Measurements from ENCODE around the gene CCDC138.

CCDC138 gene

DNA sequence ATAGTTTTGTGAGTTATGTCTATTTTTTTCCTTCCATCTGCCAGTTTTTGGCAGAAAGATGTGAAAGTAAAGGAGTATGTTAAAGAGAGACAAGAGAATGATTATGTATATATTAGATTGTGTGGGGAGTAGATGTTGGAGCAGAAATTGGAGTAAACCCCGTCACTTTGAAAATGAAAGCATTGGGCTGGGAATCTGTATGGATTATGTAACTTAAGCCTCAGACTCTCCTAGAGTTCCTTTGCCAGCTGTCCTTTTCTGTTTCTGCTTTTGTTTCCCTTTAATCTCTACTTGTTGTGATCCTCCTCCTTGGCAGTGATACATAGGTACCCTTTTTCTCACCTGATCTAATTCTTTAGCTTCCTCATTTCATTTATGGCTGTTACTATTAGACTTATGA is 19.2 kb downstream of the CCDC138 start:
- no peak for TF ChIP-seq ZFP3 (CRISPR knock-in tag; IDR thresholded peaks at IDR 0.05)
- no peak for TF ChIP-seq ZC3H10 (CRISPR knock-in tag; IDR thresholded peaks at IDR 0.05)
- TF ChIP-seq OSR1 (CRISPR knock-in tag; IDR thresholded peaks at IDR 0.05): no peak
- ATAC-seq: peak; percentile 30; the same call in 1 of the 3 replicates

GRCh38 chr2:108806371-108807113 is 20.0 kb downstream of the CCDC138 start:
- TF ChIP-seq CSDC2 (CRISPR knock-in tag; IDR thresholded peaks at IDR 0.05) (no peak), CSRNP3 (CRISPR knock-in tag; IDR thresholded peaks at IDR 0.05) (no peak), TCF4 (CRISPR knock-in tag; IDR thresholded peaks at IDR 0.05; ENCODE audit: borderline replicate concordance) (peak; percentile 19; the same call in 1 of the 2 replicates), ISL1 (CRISPR knock-in tag; IDR thresholded peaks at IDR 0.05) (peak; percentile 18; the same call in 1 of the 2 replicates)
- ATAC-seq: peak; percentile 39; the same call in 1 of the 3 replicates

GRCh38 chr2:108809936-108810335 is 23.4 kb downstream of the CCDC138 start:
- TF ChIP-seq BACH2 (CRISPR knock-in tag; IDR thresholded peaks at IDR 0.05; ENCODE audit: borderline replicate concordance) (no peak), GLIS3 (CRISPR knock-in tag; IDR thresholded peaks at IDR 0.05) (no peak), TOX (CRISPR knock-in tag; IDR thresholded peaks at IDR 0.05; ENCODE audit: borderline replicate concordance) (no peak), ZNF8 (CRISPR knock-in tag; IDR thresholded peaks at IDR 0.05) (no peak), ZC3H10 (CRISPR knock-in tag; IDR thresholded peaks at IDR 0.05) (no peak), CSDC2 (CRISPR knock-in tag; IDR thresholded peaks at IDR 0.05) (no peak), PPARA (CRISPR knock-in tag; IDR thresholded peaks at IDR 0.05; ENCODE audit: borderline replicate concordance) (no peak), TCF4 (CRISPR knock-in tag; IDR thresholded peaks at IDR 0.05; ENCODE audit: borderline replicate concordance) (no peak), ARNTL (CRISPR knock-in tag; IDR thresholded peaks at IDR 0.05; ENCODE audit: borderline replicate concordance, low read depth) (no peak), RARB (CRISPR knock-in tag; IDR thresholded peaks at IDR 0.05) (no peak), SNAI2 (CRISPR knock-in tag; IDR thresholded peaks at IDR 0.05) (no peak), OSR1 (CRISPR knock-in tag; IDR thresholded peaks at IDR 0.05) (no peak), ISL1 (CRISPR knock-in tag; IDR thresholded peaks at IDR 0.05) (no peak), ESRRG (CRISPR knock-in tag; IDR thresholded peaks at IDR 0.05) (no peak), ZNF70 (CRISPR knock-in tag; IDR thresholded peaks at IDR 0.05) (no peak), ZFP30 (CRISPR knock-in tag; IDR thresholded peaks at IDR 0.05) (no peak), CREB5 (CRISPR knock-in tag; IDR thresholded peaks at IDR 0.05; ENCODE audit: low read depth) (no peak)
- TF ChIP-seq, protein P1, sequence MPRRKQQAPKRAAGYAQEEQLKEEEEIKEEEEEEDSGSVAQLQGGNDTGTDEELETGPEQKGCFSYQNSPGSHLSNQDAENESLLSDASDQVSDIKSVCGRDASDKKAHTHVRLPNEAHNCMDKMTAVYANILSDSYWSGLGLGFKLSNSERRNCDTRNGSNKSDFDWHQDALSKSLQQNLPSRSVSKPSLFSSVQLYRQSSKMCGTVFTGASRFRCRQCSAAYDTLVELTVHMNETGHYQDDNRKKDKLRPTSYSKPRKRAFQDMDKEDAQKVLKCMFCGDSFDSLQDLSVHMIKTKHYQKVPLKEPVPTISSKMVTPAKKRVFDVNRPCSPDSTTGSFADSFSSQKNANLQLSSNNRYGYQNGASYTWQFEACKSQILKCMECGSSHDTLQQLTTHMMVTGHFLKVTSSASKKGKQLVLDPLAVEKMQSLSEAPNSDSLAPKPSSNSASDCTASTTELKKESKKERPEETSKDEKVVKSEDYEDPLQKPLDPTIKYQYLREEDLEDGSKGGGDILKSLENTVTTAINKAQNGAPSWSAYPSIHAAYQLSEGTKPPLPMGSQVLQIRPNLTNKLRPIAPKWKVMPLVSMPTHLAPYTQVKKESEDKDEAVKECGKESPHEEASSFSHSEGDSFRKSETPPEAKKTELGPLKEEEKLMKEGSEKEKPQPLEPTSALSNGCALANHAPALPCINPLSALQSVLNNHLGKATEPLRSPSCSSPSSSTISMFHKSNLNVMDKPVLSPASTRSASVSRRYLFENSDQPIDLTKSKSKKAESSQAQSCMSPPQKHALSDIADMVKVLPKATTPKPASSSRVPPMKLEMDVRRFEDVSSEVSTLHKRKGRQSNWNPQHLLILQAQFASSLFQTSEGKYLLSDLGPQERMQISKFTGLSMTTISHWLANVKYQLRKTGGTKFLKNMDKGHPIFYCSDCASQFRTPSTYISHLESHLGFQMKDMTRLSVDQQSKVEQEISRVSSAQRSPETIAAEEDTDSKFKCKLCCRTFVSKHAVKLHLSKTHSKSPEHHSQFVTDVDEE (CRISPR knock-in tag; IDR thresholded peaks at IDR 0.05): no peak
- TF ChIP-seq, protein P2, sequence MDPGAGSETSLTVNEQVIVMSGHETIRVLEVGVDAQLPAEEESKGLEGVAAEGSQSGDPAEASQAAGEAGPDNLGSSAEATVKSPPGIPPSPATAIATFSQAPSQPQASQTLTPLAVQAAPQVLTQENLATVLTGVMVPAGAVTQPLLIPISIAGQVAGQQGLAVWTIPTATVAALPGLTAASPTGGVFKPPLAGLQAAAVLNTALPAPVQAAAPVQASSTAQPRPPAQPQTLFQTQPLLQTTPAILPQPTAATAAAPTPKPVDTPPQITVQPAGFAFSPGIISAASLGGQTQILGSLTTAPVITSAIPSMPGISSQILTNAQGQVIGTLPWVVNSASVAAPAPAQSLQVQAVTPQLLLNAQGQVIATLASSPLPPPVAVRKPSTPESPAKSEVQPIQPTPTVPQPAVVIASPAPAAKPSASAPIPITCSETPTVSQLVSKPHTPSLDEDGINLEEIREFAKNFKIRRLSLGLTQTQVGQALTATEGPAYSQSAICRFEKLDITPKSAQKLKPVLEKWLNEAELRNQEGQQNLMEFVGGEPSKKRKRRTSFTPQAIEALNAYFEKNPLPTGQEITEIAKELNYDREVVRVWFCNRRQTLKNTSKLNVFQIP (CRISPR knock-in tag; IDR thresholded peaks at IDR 0.05; ENCODE audit: borderline replicate concordance, low read depth): no peak
- no peak for ATAC-seq

Measured in SK-N-SH treated with all-trans-retinoic acid at 6 μM for 48 hours (cell line).